HepG2 (cell line): Measurements from ENCODE around the gene BTAF1. TPM values are rescaled to one million over a fixed set of nuclear protein-coding genes. Genes with fewer than 3 reads are reported as not detected.

Experiments
- ATAC-seq: fragments of 200-7000 bp; cut with Tn5 transposase; 3 replicates; pipeline ENCODE4 v1.9.1; 2020; ENCODE audit warnings: mild to moderate bottlenecking, moderate library complexity
- BruUV-seq: library from RNA; stranded (reverse); fragments of 400-500 nt; replicated peaks from 2 replicates; lab custom pipeline; 2021; lab: Mats Ljungman, UMichigan
- CTCF ChIA-PET: fragments of 300-600 bp; formaldehyde crosslinking; extraction: SDS; loops from one replicate; lab custom pipeline; 2021; ENCODE audit warnings: low total read pairs, inconsistent platforms, low intra/inter-chr PET ratio; lab: Yijun Ruan, JAX
- POLR2A ChIA-PET: fragments of 350-600 bp; sonication (Branson Sonifier 250); formaldehyde crosslinking; loops from one replicate; lab custom pipeline; 2020; ENCODE audit warnings: antibody characterized with exemption, inconsistent platforms; lab: Yijun Ruan, JAX
- DNase-seq: peaks from one replicate; pipeline ENCODE4 v3.0.0-alpha.2; 2015; ENCODE audit warnings: low spot score
- FAIRE-seq: peaks from 3 replicates; lab custom pipeline; 2011; peaks lifted over from hg19 to GRCh38; lab: Jason Lieb, UNC
- H2AFZ ChIP-seq: one replicate; pipeline ENCODE4 v1.6.1; 2011; ENCODE audit warnings: low read length, inconsistent platforms
- H3K27ac ChIP-seq: fragments of 300-600 bp; 3 replicates; pipeline ENCODE4 v1.8.0; 2011; ENCODE audit warnings: mixed run types, mild to moderate bottlenecking, mixed read lengths, low read length, inconsistent platforms; ENCODE audit not compliant: insufficient read depth; ENCODE audit errors: extremely low read length
- H3K27me3 ChIP-seq, 2 experiments: fragments of 200-600 bp in 1 of 2; 2 replicates in 1 of 2; 3 replicates in 1 of 2; pipeline versions ENCODE4 v1.6.0 to v1.8.0; 2011; ENCODE audit warnings: low read length in 2 of 2, mild to moderate bottlenecking in 2 of 2, moderate library complexity in 2 of 2, inconsistent platforms in 1 of 2; ENCODE audit not compliant: insufficient read depth in 2 of 2, control insufficient read depth in 1 of 2
- H3K36me3 ChIP-seq, 2 experiments: fragments of 200-600 bp in 1 of 2; replicated peaks in 1 of 2; 2 replicates in 1 of 2; 3 replicates in 1 of 2; pipeline versions ENCODE4 v1.5.1 to v1.8.0; 2011; ENCODE audit warnings: low read length in 2 of 2, inconsistent platforms in 1 of 2; ENCODE audit not compliant: insufficient read depth in 2 of 2, control insufficient read depth in 1 of 2
- H3K4me1 ChIP-seq: 2 replicates; pipeline ENCODE4 v1.5.1; 2012; ENCODE audit warnings: low read length, inconsistent platforms; ENCODE audit not compliant: insufficient read depth
- H3K4me2 ChIP-seq: 2 replicates; pipeline ENCODE4 v1.6.0; 2011; ENCODE audit warnings: low read depth, low read length, inconsistent platforms
- H3K4me3 ChIP-seq, 3 experiments: fragments of 200-600 bp in 1 of 3; sonication (generic), shearing (Covaris generic) in 1 of 3; replicated peaks in 1 of 3; 2 replicates each; pipeline ENCODE4 v1.5.1; 2011 to 2016; ENCODE audit warnings: low read length in 3 of 3, inconsistent platforms in 2 of 3, low read depth in 2 of 3, mild to moderate bottlenecking in 2 of 3, control low read depth in 1 of 3, mixed read lengths in 1 of 3; ENCODE audit not compliant: insufficient read depth in 1 of 3
- H3K79me2 ChIP-seq: one replicate; pipeline ENCODE4 v1.6.1; 2011; ENCODE audit warnings: low read length, inconsistent platforms; ENCODE audit not compliant: insufficient read depth
- H3K9ac ChIP-seq: 2 replicates; pipeline ENCODE4 v1.6.0; 2011; ENCODE audit warnings: mild to moderate bottlenecking, low read depth, low read length, inconsistent platforms; ENCODE audit not compliant: insufficient read depth
- H3K9me3 ChIP-seq: 2 replicates; pipeline ENCODE4 v1.5.1; 2012; ENCODE audit warnings: mild to moderate bottlenecking, low read length
- H4K20me1 ChIP-seq: 2 replicates; pipeline ENCODE4 v1.6.0; 2011; ENCODE audit warnings: inconsistent platforms, mild to moderate bottlenecking, low read length, moderate library complexity; ENCODE audit not compliant: insufficient read depth
- ATF1 ChIP-seq: IDR thresholded peaks from 2 replicates; pipeline ENCODE4 v1.6.1; 2016; ENCODE audit warnings: mild to moderate bottlenecking, control low read depth
- HINFP ChIP-seq: sonication (generic); formaldehyde crosslinking; IDR thresholded peaks from 2 replicates; pipeline ENCODE4 v1.4.0; 2020; ENCODE audit warnings: low read depth, mild to moderate bottlenecking, missing genetic modification reagents
- HOXA7 ChIP-seq: sonication (generic); formaldehyde crosslinking; IDR thresholded peaks from 2 replicates; pipeline ENCODE4 v1.8.1; 2022; ENCODE audit warnings: mild to moderate bottlenecking, missing genetic modification reagents, moderate library complexity
- IKZF5 ChIP-seq: IDR thresholded peaks from 2 replicates; pipeline ENCODE4 v1.6.1; 2018; ENCODE audit warnings: missing genetic modification reagents, mild to moderate bottlenecking, missing compliant biosample characterization
- PAWR ChIP-seq: sonication (generic); formaldehyde crosslinking; IDR thresholded peaks from 2 replicates; pipeline ENCODE4 v1.4.0; 2020; ENCODE audit warnings: missing genetic modification reagents, mild to moderate bottlenecking, borderline replicate concordance
- RNF219 ChIP-seq: sonication (generic); formaldehyde crosslinking; IDR thresholded peaks from 2 replicates; pipeline ENCODE4 v1.5.0; 2020; ENCODE audit warnings: mild to moderate bottlenecking, missing genetic modification reagents
- TFDP1 ChIP-seq: IDR thresholded peaks from 2 replicates; pipeline ENCODE4 v1.6.1; 2016; ENCODE audit warnings: missing compliant biosample characterization, missing genetic modification reagents, borderline replicate concordance
- THRA ChIP-seq: sonication (generic); formaldehyde crosslinking; IDR thresholded peaks from 2 replicates; pipeline ENCODE4 v1.4.0; 2020; ENCODE audit warnings: missing genetic modification reagents, borderline replicate concordance
- TRIM22 ChIP-seq: fragments of 450-650 bp; IDR thresholded peaks from 2 replicates; pipeline ENCODE4 v1.6.1; 2017
- ZFP36L1 ChIP-seq: sonication (generic); formaldehyde crosslinking; IDR thresholded peaks from 2 replicates; pipeline ENCODE4 v1.8.0; 2022; ENCODE audit warnings: mild to moderate bottlenecking, missing genetic modification reagents, moderate library complexity
- ZNF317 ChIP-seq: sonication (generic); formaldehyde crosslinking; IDR thresholded peaks from 2 replicates; pipeline ENCODE4 v1.5.0; 2020; ENCODE audit warnings: mild to moderate bottlenecking, missing genetic modification reagents
- ZSCAN12 ChIP-seq: sonication (generic); formaldehyde crosslinking; IDR thresholded peaks from 2 replicates; pipeline ENCODE4 v1.9.0; 2021; ENCODE audit warnings: mild to moderate bottlenecking, missing genetic modification reagents
- WGBS: methylation state at CpG from one replicate; pipeline ENCODE4 v1.1.6; 2017; ENCODE audit warnings: low lambda C conversion rate; 5-methylcytosine and 5-hydroxymethylcytosine counted together
- in situ Hi-C: cut with HindIII; loops from 2 replicates; pipeline ENCODE4 v1.10.0; 2017; ENCODE audit warnings: low pct_unique_long_range_greater_than_20kb; ENCODE audit not compliant: extremely low pct_ligation_motif_present
- intact Hi-C: fragments of 100-400 bp; cut with micrococcal nuclease; formaldehyde crosslinking; loops from one replicate; pipeline ENCODE4 v1.10.0; 2022; ENCODE audit not compliant: unreplicated experiment
- polyA plus RNA-seq, 8 experiments: library from polyadenylated mRNA; depleted of rRNA in 3 of 8; stranded (reverse) in 7 of 8; unstranded in 1 of 8; fragments of >200 nt; fragmentation: Illumina TruSeq in 4 of 8; extraction: Trizol in 4 of 8; gene quantifications; 2 replicates each; pipeline versions ENCODE4 v1.2.1 to v1.2.3, GENCODE V29; 2011 to 2016; ENCODE audit warnings: low read depth in 4 of 8, missing spikeins in 1 of 8, mixed read lengths in 1 of 8; ENCODE audit not compliant: insufficient read depth in 1 of 8
- total RNA-seq, 5 experiments: library from RNA; depleted of rRNA; stranded (reverse); fragments of >200 nt; fragmentation: Illumina TruSeq; extraction: Trizol; gene quantifications; 2 replicates each; pipeline ENCODE4 v1.2.3, GENCODE V29; 2016; ENCODE audit warnings: low read depth in 1 of 5

BTAF1 gene
- total and polyA plus RNA-seq, 2 of the 13 experiments (the other 11 are each of a cell fraction or from before 2014, with no cell fraction given): 38.6 to 54.1 TPM

- in situ Hi-C loops: no loop called here
Measured at GRCh38 chr10:91932737-91933136, 9.2 kb downstream of the BTAF1 start.

More at GRCh38 chr10:91932737-91933136, 9.2 kb downstream of the BTAF1 start:
- Histone ChIP-seq H3K9ac (no peak overlapping the region), H3K4me3 (no peak overlapping the region), H2AFZ (no peak overlapping the region), H3K79me2 (peaks cover 86% of the 10 kb centered on the region), H3K4me2 (no peak overlapping the region)
- intact Hi-C loops: no loop called here
- no peak for DNase-seq
- FAIRE-seq: no peak
- no peak; the same call in 2 of the 3 replicates for ATAC-seq
- WGBS: 92% methylated on average over 1 of the region's 1 CpG
- TF ChIP-seq ZFP36L1 (CRISPR knock-in tag): no peak
- no peak for TF ChIP-seq IKZF5 (CRISPR knock-in tag)
- TF ChIP-seq TFDP1 (CRISPR knock-in tag): no peak
- TF ChIP-seq HINFP (CRISPR knock-in tag): no peak
- no peak for TF ChIP-seq ATF1 (CRISPR knock-in tag)
- no peak for TF ChIP-seq TRIM22
- TF ChIP-seq PAWR: no peak
- TF ChIP-seq ZNF317 (CRISPR knock-in tag): no peak
- TF ChIP-seq RNF219: no peak
- TF ChIP-seq THRA (CRISPR knock-in tag): no peak
- TF ChIP-seq ZSCAN12: no peak
- TF ChIP-seq HOXA7 (CRISPR knock-in tag): no peak
- TF ChIP-seq, all 625 proteins: peak for 0
- H3K27me3 ChIP-seq: no peaks in the 10 kb centered on the region
- peaks cover 28% of the 10 kb centered on the region for H3K4me1 ChIP-seq
- CTCF ChIA-PET: no interaction called here
- H3K27ac ChIP-seq: no peak overlapping the region
- no TSS peak for BruUV-seq
- no peaks in the 10 kb centered on the region for H3K9me3 ChIP-seq
- peaks cover 15 to 56% of the 10 kb centered on the region in 2 experiments; a peak in 4 of 5 replicates for H3K36me3 ChIP-seq
- H4K20me1 ChIP-seq: peaks cover 9% of the 10 kb centered on the region; the same call in 1 of the 2 replicates
- POLR2A ChIA-PET: interaction anchor here (0.6 to 2.0 kb wide), 2 partner anchors 9 to 650 kb away, joined by 3 to 8 read pairs; partner anchors contain the start of gene BTAF1
